CD14-positive monocyte (primary cell): Measurements from ENCODE around the gene SERPINA9. TPM values are rescaled to one million over a fixed set of nuclear protein-coding genes. Genes with fewer than 3 reads are reported as not detected.

ENCODE experiments used
- DNase-seq, 3 donors: peaks; one replicate each; pipeline ENCODE4 v3.0.0-alpha.2; 2011 to 2022
- H2AFZ ChIP-seq: 2 replicates; pipeline ENCODE4 v1.6.0; 2012; ENCODE audit warnings: mild to moderate bottlenecking, low read depth, low read length, inconsistent platforms; ENCODE audit not compliant: insufficient read depth, poor library complexity, severe bottlenecking
- H3K27ac ChIP-seq, 2 donors: 1 replicate in 1 of 2; 2 replicates in 1 of 2; pipeline ENCODE4 v1.5.1; 2012 to 2013; ENCODE audit warnings: low read length in 2 of 2, control low read depth in 1 of 2, inconsistent platforms in 1 of 2, low read depth in 1 of 2, mild to moderate bottlenecking in 1 of 2
- H3K27me3 ChIP-seq, 2 donors: one replicate each; pipeline versions ENCODE4 v1.6.0 to v1.6.1; 2011 to 2013; ENCODE audit warnings: low read length in 2 of 2; ENCODE audit not compliant: control insufficient read depth in 2 of 2, insufficient read depth in 2 of 2
- H3K36me3 ChIP-seq, 2 donors: replicated peaks in 1 of 2; 1 replicate in 1 of 2; 2 replicates in 1 of 2; pipeline versions ENCODE4 v1.5.1 to v1.6.1; 2012 to 2013; ENCODE audit warnings: low read length in 2 of 2, control low read depth in 1 of 2, inconsistent platforms in 1 of 2, mild to moderate bottlenecking in 1 of 2; ENCODE audit not compliant: insufficient read depth in 2 of 2, control insufficient read depth in 1 of 2
- H3K4me1 ChIP-seq, 2 donors: 1 replicate in 1 of 2; 2 replicates in 1 of 2; pipeline versions ENCODE4 v1.5.1 to v1.6.1; 2012 to 2013; ENCODE audit warnings: low read length in 2 of 2, control low read depth in 1 of 2, inconsistent platforms in 1 of 2, mild to moderate bottlenecking in 1 of 2, moderate library complexity in 1 of 2; ENCODE audit not compliant: insufficient read depth in 2 of 2, control insufficient read depth in 1 of 2
- H3K4me2 ChIP-seq: replicated peaks from 2 replicates; pipeline ENCODE3; 2012; ENCODE audit warnings: low read length, moderate library complexity, mild to moderate bottlenecking; ENCODE audit not compliant: poor library complexity, severe bottlenecking; ENCODE audit errors: extremely low read depth
- H3K4me3 ChIP-seq, 3 experiments: fragments of 200-600 bp in 1 of 3; sonication (generic) in 1 of 3; replicated peaks in 1 of 3; 1 replicate in 2 of 3; 2 replicates in 1 of 3; pipeline ENCODE4 v1.5.1; 2011 to 2013; ENCODE audit warnings: low read length in 3 of 3, mild to moderate bottlenecking in 3 of 3, control low read depth in 2 of 3, low read depth in 2 of 3, inconsistent platforms in 1 of 3, moderate library complexity in 1 of 3
- H3K79me2 ChIP-seq: 2 replicates; pipeline ENCODE4 v1.6.0; 2012; ENCODE audit warnings: mild to moderate bottlenecking, control low read depth, inconsistent platforms, low read length, moderate library complexity; ENCODE audit not compliant: insufficient read depth
- H3K9ac ChIP-seq: 2 replicates; pipeline ENCODE4 v1.6.0; 2017; ENCODE audit warnings: low read length, mild to moderate bottlenecking; ENCODE audit not compliant: insufficient read depth, poor library complexity, severe bottlenecking
- H3K9me3 ChIP-seq, 2 donors: replicated peaks in 1 of 2; 1 replicate in 1 of 2; 2 replicates in 1 of 2; pipeline versions ENCODE4 v1.5.1 to v1.6.1; 2012 to 2013; ENCODE audit warnings: low read length in 2 of 2, control low read depth in 1 of 2; ENCODE audit not compliant: control insufficient read depth in 1 of 2, insufficient read depth in 1 of 2
- H4K20me1 ChIP-seq: 2 replicates; pipeline ENCODE4 v1.6.0; 2012; ENCODE audit warnings: mild to moderate bottlenecking, low read length, control low read depth, moderate library complexity; ENCODE audit not compliant: insufficient read depth
- H3K27ac Mint-ChIP-seq, 7 donors: one replicate each; pipeline ENCODE4 v1.8.0; 2020; ENCODE audit warnings: mild to moderate bottlenecking in 7 of 7, mixed read lengths in 7 of 7, moderate library complexity in 6 of 7, inconsistent platforms in 2 of 7
- H3K27me3 Mint-ChIP-seq, 3 donors: one replicate each; pipeline ENCODE4 v1.8.0; 2021 to 2022; ENCODE audit warnings: low read depth in 3 of 3, mild to moderate bottlenecking in 3 of 3, mixed read lengths in 3 of 3, moderate library complexity in 3 of 3, inconsistent platforms in 1 of 3
- H3K36me3 Mint-ChIP-seq, 2 donors: one replicate each; pipeline ENCODE4 v1.8.0; 2020; ENCODE audit warnings: mixed read lengths in 2 of 2, inconsistent platforms in 1 of 2, mild to moderate bottlenecking in 1 of 2
- H3K4me1 Mint-ChIP-seq: one replicate; pipeline ENCODE4 v1.8.0; 2020; ENCODE audit warnings: mild to moderate bottlenecking, mixed read lengths
- H3K4me3 Mint-ChIP-seq, 2 donors: one replicate each; pipeline ENCODE4 v1.8.0; 2020; ENCODE audit warnings: mild to moderate bottlenecking in 2 of 2, mixed read lengths in 2 of 2, moderate library complexity in 1 of 2
- H3K9me3 Mint-ChIP-seq, 7 donors: one replicate each; pipeline ENCODE4 v1.8.0; 2020 to 2022; ENCODE audit warnings: mixed read lengths in 7 of 7, mild to moderate bottlenecking in 6 of 7, moderate library complexity in 6 of 7, inconsistent platforms in 2 of 7
- CTCF ChIP-seq: fragments of 200-600 bp; IDR thresholded peaks from one replicate; pipeline ENCODE4 v1.8.0; 2022; ENCODE audit warnings: antibody characterized with exemption, mild to moderate bottlenecking
- WGBS: methylation state at CpG from one replicate; pipeline ENCODE4 v1.1.5; 2013; ENCODE audit warnings: missing lambda C conversion rate; ENCODE audit not compliant: insufficient coverage; 5-methylcytosine and 5-hydroxymethylcytosine counted together
- intact Hi-C, 2 donors: fragments of 100-400 bp; cut with micrococcal nuclease; formaldehyde crosslinking; loops; one replicate each; pipeline versions ENCODE4 v1.15.0 to v1.15.1; 2023
- polyA plus RNA-seq, 3 donors: library from polyadenylated mRNA; depleted of rRNA in 1 of 3; unstranded in 2 of 3; stranded (reverse) in 1 of 3; fragments of 300-500 nt in 2 of 3; fragments of >200 nt in 1 of 3; fragmentation: Illumina TruSeq in 2 of 3; gene quantifications; 1 replicate in 2 of 3; 2 replicates in 1 of 3; pipeline ENCODE4 v1.2.3, GENCODE V29; 2012 to 2021

Gene SERPINA9
- polyA plus RNA-seq, 3 donors: not detected

GRCh38 chr14:94498215-94498614 lies 22.2 kb upstream of the SERPINA9 start:
- no peak for TF ChIP-seq CTCF
- no peak overlapping the region for H3K4me2 ChIP-seq
- no peak overlapping the region for H3K9ac ChIP-seq
- H2AFZ ChIP-seq: no peak overlapping the region
- WGBS: 86% methylated on average over 1 of the region's 3 CpGs
- no peak overlapping the region for H3K4me3 ChIP-seq
- H3K4me1 ChIP-seq: no peaks in the 10 kb centered on the region
- H3K27me3 ChIP-seq: no peaks in the 10 kb centered on the region
- H3K27ac Mint-ChIP-seq: no peak overlapping the region
- no peaks in the 10 kb centered on the region for H4K20me1 ChIP-seq
- DNase-seq: no peak
- H3K4me1 Mint-ChIP-seq: no peaks in the 10 kb centered on the region
- H3K4me3 Mint-ChIP-seq: no peak overlapping the region
- H3K9me3 Mint-ChIP-seq: no peaks in the 10 kb centered on the region
- H3K27me3 Mint-ChIP-seq: peaks cover 2 to 7% (median 2%) of the 10 kb centered on the region in 3 donors
- no peaks in the 10 kb centered on the region for H3K79me2 ChIP-seq
- no peak overlapping the region for H3K27ac ChIP-seq
- H3K36me3 Mint-ChIP-seq: no peaks in the 10 kb centered on the region
- intact Hi-C loops: no loop called here
- H3K9me3 ChIP-seq: no peaks in the 10 kb centered on the region
- H3K36me3 ChIP-seq: no peaks in the 10 kb centered on the region

GRCh38 chr14:94494085-94494484 lies 18.1 kb upstream of the SERPINA9 start:
- Histone ChIP-seq H3K9ac (no peak overlapping the region), H2AFZ (no peak overlapping the region), H4K20me1 (no peaks in the 10 kb centered on the region), H3K27ac (no peak overlapping the region), H3K4me1 (no peaks in the 10 kb centered on the region), H3K27me3 (no peaks in the 10 kb centered on the region), H3K4me3 (no peak overlapping the region), H3K79me2 (no peaks in the 10 kb centered on the region), H3K4me2 (no peak overlapping the region), H3K9me3 (no peaks in the 10 kb centered on the region), H3K36me3 (no peaks in the 10 kb centered on the region)
- no peak for TF ChIP-seq CTCF
- no peaks in the 10 kb centered on the region for H3K36me3 Mint-ChIP-seq
- H3K4me3 Mint-ChIP-seq: no peak overlapping the region
- no peaks in the 10 kb centered on the region for H3K9me3 Mint-ChIP-seq
- H3K27me3 Mint-ChIP-seq: peaks cover 1 to 3% (median 2%) of the 10 kb centered on the region in 3 donors
- no peak for DNase-seq
- no peak overlapping the region for H3K27ac Mint-ChIP-seq
- intact Hi-C loops: no loop called here
- WGBS: 77% methylated on average over 4 of the region's 4 CpGs
- H3K4me1 Mint-ChIP-seq: no peaks in the 10 kb centered on the region
